Measurements from ENCODE around the gene MASP1. TPM values are rescaled to one million over a fixed set of nuclear protein-coding genes. Genes with fewer than 3 reads are reported as not detected.
A peak's percentile ranks its signal among the peaks of the same experiment; 100 is the strongest.

Gene MASP1, protein sequence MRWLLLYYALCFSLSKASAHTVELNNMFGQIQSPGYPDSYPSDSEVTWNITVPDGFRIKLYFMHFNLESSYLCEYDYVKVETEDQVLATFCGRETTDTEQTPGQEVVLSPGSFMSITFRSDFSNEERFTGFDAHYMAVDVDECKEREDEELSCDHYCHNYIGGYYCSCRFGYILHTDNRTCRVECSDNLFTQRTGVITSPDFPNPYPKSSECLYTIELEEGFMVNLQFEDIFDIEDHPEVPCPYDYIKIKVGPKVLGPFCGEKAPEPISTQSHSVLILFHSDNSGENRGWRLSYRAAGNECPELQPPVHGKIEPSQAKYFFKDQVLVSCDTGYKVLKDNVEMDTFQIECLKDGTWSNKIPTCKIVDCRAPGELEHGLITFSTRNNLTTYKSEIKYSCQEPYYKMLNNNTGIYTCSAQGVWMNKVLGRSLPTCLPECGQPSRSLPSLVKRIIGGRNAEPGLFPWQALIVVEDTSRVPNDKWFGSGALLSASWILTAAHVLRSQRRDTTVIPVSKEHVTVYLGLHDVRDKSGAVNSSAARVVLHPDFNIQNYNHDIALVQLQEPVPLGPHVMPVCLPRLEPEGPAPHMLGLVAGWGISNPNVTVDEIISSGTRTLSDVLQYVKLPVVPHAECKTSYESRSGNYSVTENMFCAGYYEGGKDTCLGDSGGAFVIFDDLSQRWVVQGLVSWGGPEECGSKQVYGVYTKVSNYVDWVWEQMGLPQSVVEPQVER
- 1.2 and 3.3 TPM in 2 replicates for total RNA-seq (2014; rRNA removed; shearing (Covaris generic))

DNA sequence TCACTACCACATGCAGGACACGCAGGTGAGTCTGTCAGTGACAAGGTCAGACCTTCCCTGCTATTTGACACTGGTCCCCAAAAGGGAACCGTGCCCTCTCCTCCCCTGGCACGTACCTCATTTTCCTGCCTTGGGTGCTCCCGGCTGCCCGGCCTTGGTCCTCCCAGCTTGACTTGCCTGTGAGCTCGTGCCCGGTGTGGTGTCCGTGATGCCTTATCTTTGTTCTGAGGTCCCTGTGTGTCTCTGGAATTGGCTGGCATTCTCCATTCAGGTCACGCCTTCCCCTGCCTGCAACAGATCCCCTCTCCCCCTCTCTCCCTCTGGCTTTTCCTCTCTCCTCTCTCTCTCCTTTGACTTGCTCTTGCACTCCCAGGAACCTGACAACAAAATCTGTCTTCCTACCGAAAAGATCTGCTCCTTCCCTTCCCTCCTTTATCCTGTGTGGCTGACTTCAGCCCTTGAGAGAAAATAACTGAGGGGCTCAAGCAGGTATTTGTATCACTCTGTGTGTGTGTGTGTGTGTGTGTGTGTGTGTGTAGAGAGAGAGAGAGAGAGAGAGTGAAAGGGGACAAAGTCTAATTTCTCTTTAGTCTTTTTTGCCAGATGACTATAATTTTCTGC lies at the start of gene MASP1:
Gene MASP1 (minus strand): TSS at position 226 of the 621 bp plus-strand sequence. CDS start 105 bp downstream, at position 121.
- DNase-seq (ENCODE audit: low read depth): peak; percentile 38

DNA sequence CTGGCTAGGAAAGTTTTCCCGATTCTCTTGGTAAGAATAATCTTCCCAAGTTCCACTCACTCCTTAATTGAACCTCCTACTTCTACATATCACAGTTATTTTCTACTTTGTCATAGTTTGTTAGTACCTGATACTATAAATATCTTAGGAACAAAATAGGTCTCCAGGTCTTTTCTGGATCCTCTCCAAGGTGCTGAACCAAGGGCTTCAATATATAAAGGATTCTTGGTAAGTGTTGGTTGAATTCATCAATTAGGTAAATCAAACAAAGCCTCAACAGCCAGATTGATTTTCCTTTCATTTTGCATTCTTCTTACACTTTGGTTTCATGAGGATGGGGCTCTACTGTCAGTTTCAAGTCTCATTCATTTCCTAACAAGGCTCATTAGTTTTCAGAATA lies 49.0 kb upstream of the MASP1 start:
- DNase-seq (ENCODE audit: low read depth): no peak

DNA sequence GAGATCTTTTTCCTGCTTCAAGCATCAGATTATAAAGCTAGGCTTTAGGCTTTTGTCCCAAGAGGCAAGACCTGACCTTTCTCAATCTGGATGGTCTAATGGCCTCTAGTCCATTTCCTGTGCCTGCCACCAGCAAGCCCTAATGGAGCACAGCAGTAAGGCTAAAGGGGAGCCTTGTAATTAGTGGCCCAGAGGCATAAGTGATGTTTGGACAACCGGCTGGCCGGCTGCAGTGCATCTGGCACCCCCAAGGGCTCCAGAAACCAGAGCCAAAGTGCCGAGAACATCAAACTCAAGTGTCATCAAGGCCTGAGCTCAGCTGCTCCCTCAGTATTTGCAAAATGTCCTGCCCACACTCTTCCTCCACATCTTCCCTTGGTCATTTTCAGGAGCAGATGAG lies 44.8 kb upstream of the MASP1 start:
- no peak for DNase-seq (ENCODE audit: low read depth)

DNA sequence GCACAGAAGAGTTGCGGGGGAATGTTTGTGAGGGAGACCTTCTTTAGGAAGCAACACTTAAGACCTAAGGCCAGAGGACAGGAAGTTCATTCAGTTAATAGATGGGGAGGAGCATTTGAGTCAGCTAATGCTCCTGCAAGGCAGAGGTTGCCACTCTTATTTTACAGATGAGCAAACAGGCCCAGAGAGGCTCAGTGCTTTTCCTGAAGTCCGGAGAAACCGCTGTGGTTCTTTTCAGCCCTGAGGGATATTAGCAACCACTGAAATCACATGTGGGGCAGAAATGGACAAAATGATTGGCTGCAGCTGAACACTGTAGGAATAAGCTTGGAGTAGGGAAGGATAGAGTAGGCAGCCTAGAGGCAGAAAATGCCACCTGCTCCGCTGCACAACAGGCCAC lies 43.4 kb upstream of the MASP1 start:
- DNase-seq (ENCODE audit: low read depth): no peak

DNA sequence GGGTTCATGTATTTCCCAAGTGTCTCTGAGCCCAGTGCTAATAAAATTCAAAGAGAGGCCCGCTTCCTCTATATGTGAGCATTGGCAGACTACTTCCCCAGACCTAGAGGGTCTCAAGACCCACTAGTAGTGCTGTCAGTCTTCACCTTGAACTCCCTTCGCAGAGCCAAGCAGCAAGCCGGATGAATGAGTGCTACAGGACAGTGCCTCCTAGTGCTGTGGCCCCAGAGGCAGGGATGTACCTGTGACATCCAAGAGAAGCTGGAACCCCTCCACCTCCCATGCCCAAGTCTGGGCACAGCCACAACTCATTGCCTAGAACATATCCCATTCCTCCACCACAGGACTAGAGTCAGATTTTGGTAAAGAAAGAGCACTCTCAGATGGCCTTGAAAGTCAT lies 37.2 kb upstream of the MASP1 start:
- no peak for DNase-seq (ENCODE audit: low read depth)

DNA sequence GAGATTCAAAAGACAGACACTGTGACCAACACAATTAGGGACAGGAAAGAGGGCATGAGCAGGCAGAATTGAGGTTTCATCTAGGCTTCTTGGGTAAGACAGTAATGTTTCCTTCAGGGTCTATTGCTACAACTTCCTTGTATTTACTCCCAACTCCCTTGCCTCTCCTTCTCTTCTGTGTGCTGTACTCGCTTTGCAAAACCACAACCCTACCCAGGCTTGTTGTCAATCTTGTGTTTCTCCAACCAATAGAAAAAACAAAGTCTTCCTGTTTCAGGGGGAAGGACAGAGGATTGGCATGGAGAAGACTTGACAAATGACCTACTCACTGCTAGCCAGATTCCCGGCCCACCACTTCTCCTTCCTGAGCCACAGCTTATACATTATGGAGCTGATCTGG lies 36.3 kb upstream of the MASP1 start:
- no peak for DNase-seq (ENCODE audit: low read depth)

GRCh38 chr3:187325632-187326031 lies 34.1 kb upstream of the MASP1 start:
- DNase-seq (ENCODE audit: low read depth): no peak

DNA sequence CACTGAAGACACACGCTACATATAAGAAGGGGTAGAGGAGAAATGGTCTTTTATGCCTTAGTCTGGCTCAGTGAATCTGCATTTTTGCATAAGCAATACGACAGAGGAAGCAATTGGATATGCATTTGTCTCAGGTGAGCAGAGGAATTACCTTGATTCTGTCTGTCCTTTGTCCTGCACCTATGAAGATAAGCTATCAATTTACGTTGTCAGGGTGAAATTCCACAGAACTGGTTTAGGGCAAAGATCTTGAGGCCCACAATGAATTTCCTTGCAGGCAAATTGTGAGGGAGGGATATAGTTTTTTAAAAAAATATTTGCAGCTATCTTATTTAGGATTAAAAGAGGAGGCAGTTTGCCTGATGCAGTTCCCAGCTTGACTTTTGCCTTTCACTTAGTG lies 31.6 kb upstream of the MASP1 start:
- DNase-seq (ENCODE audit: low read depth): no peak

DNA sequence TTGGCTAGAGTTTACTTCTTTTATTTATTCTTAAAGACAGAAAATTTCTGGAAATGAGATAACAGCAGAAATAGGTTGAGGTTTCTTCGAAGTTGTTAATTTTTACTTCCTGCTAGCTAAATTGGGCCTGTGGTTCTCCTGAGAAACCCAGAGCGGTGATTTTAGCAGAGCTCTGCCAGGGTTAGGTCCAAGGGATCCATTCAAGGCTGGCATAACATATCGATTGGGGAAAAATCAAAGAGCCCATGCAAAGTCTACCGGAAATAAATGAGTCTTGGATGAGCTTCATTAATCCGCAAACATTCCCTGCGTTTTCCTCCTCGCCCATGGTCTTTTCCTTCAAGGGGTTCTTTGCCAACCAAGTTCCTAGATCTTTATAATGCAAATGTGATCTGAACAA lies 30.8 kb upstream of the MASP1 start:
- no peak for DNase-seq (ENCODE audit: low read depth)

GRCh38 chr3:187321766-187322165 lies 30.2 kb upstream of the MASP1 start:
- no peak for DNase-seq (ENCODE audit: low read depth)

GRCh38 chr3:187319699-187320302 lies 28.3 kb upstream of the MASP1 start:
- DNase-seq (ENCODE audit: low read depth): peak; percentile 84

- DNase-seq (ENCODE audit: low read depth): peak; percentile 69
Observed at GRCh38 chr3:187318819-187319616, 27.5 kb upstream of the MASP1 start.

DNA sequence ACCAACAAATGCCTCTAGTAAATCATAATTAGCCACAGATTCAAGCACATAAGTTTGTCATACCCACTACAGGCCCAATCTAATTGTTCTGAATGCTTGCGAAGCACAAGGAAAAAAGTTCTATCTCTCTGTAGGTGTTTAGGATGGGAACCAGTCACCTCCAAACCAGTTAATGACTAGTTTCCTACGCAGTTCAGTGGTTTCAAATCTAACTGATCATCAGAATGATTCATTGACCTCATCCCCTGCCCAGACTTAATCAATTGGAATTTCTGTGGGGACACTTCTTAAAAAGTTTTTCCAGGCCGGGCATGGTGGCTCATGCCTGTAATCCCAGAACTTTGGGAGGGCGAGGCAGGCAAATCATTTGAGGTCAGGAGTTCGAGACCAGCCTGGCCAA lies 24.3 kb upstream of the MASP1 start:
- DNase-seq (ENCODE audit: low read depth): peak; percentile 27

DNA sequence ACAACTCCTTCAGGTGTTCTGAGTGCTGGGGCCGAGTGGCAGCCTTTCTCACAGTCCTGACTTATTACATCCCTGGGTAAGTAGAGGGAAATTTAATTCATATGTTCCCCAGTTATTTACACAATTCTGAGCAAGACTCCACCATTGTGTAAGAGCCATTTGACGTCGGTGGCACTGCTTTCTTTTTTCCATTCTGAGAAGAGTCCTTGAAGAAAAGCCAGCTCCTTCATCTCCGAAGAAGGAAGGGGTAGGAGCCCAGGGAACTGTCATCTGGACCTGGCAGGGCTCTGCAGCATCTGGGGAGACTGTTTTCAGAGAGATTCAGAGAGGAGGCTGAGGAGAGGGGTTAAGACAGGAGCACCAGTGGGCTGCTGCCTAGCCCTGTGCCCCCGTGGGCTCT lies 22.6 kb upstream of the MASP1 start:
- DNase-seq (ENCODE audit: low read depth): no peak

DNA sequence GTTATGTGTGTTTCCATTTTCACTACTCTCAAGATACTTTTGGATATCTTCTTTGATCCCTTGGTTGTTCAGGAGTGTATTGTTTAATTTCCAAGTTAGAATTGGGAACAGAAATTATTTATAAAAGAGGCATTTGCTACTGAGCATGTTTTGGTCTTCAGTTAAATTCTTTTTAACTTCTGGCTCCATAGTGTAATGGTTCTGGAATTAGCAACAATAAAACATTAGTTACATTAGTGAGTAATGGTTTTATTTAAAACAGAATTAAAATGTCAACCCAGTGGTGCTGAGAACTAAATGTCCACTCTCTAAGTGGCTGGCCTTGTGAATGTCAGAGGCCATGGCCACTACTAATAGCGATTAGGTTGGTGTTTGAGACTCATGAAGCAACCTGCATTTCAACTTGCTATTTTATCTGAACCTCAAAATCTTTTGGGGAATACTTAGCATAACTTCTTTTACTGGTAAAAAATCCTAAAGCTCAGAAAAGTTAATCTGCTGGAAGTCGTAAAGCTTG lies 19.5 kb upstream of the MASP1 start:
- DNase-seq (ENCODE audit: low read depth): no peak

DNA sequence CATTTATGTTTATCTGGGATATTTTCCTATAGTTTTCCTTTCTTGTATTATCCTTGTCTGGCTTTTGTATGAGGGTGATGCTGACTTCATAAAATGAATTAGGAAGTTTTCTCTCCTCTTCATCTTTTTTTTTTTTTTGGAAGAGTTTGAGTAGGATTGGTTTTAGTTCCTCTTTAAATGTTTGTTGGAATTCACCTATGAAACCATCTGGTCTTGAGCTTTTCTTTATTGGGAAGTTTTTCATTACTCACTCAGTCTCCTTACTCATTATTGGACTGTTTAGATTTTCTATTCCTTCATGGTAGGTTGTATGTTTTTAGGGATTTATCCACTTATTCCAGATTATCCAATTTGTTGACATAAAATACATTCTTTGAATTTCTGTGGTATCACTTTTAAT lies 18.7 kb upstream of the MASP1 start:
- no peak for DNase-seq (ENCODE audit: low read depth)

- DNase-seq (ENCODE audit: low read depth): no peak
Observed at GRCh38 chr3:187305881-187306280, 14.3 kb upstream of the MASP1 start.

DNA sequence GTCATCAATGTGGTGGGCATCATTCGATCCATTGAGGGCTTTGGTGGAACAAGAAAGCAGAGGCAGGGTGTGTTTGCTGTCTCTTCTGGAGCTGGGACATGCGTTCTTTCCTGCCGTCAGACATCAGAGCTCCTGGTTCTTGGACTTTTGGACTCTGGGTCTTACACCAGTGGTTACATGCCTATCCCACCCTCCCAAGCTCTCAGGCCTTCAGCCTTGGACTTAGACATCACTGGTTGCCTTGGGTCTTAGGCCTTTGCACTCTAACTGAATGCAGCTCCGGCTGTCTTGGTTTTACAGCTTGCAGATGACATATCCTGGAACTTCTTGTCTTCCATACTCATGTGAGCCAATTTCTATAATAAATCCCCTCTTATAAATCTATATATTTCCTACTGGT lies 8.1 kb upstream of the MASP1 start:
- DNase-seq (ENCODE audit: low read depth): no peak

DNA sequence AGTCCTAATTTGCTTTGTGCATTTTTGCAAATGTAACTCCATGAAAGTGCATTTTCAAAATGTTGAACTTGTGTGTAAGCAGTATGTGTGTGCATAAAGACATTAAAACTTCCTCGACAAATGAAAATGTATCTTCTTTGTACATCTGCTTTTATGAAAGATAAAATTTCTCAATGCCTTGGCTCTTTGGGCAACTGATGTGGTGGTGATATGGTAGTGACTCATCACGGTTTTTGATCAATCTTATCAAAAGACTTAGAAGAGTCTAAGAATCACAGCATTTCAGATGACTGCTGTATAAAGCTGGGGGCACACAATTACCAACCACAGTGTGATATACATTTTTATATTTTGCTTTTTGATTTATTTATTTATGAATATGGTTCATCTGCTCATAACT lies 5.4 kb upstream of the MASP1 start:
- DNase-seq (ENCODE audit: low read depth): no peak

GRCh38 chr3:187296058-187296457 lies 4.5 kb upstream of the MASP1 start:
- peak; percentile 47 for DNase-seq (ENCODE audit: low read depth)

DNA sequence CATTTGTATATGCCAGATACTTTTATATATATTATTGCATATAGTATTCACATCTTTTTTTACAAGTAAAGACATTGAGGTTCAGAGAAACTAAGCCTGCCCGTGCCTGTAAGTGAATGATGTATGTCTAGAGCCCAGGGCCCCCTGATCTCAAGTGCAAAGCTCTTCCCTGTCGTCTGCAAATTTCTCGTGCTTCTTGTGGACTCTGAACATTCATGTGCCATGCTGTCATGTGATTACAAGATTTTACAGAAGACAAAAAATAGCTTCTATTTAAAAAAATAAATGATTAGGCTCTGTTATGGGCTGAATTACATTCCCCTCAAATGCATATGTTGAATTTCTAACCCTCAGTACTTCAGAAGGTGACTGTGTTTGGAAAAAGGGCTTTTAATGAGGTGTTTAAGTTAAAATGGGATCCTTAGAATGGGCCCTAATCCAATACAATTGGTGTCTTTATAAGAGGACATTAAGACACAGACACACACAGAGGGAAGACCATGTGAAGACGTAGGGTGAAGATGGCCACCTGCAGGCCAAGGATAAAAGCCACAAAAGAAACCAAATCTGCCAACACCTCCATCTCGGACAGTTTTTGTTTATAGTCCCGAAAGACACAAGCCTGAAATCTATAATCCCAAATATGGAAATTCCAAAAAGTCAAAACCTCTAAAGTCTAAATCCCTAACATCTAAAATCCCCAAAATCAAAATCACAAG lies 3.9 kb upstream of the MASP1 start:
- DNase-seq (ENCODE audit: low read depth): peak; percentile 58

Measured in M059J (cell line).